KOPT-K1 (cell line): ENCODE data around the gene DCHS1.

Source experiments
- H3K27ac ChIP-seq: fragments of 200-600 bp; sonication (generic); 2 replicates; pipeline ENCODE4 v1.5.1; 2016; ENCODE audit warnings: antibody characterized with exemption, mild to moderate bottlenecking, low read depth, low read length; ENCODE audit not compliant: poor library complexity, severe bottlenecking
- H3K36me3 ChIP-seq: fragments of 200-600 bp; sonication (generic); 2 replicates; pipeline ENCODE4 v1.5.1; 2017; ENCODE audit warnings: antibody characterized with exemption, mild to moderate bottlenecking, low read length, moderate library complexity; ENCODE audit not compliant: insufficient read depth
- H3K9me3 ChIP-seq: fragments of 200-600 bp; sonication (generic); 2 replicates; pipeline ENCODE4 v1.5.1; 2017; ENCODE audit warnings: antibody characterized with exemption, low read length, mild to moderate bottlenecking; ENCODE audit not compliant: insufficient read depth, poor library complexity, severe bottlenecking

DCHS1 gene

DNA sequence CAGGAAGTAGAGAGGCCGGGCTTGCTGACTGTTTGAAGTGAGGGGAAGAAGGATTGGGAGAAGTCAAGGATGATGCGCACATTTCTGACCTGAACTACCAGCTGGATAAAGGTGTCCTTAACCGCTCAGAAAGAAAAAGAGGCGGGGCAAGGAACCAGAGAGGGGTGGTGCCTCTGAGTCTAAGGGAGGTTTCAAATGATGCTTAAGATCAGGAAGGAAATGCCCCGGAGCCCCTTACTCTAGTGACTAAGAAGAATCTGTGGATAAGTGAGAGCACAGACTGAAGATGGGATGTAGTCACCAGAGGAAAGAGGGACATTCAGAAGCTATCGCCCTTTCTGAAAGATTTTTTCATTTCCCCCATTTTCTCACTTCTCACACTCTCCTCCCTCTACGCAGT is 12.7 kb downstream of the DCHS1 start:
- peaks cover 6% of the 10 kb centered on the region; the same call in 1 of the 2 replicates for H3K36me3 ChIP-seq
- H3K9me3 ChIP-seq = no peaks in the 10 kb centered on the region
- no peak overlapping the region for H3K27ac ChIP-seq

DNA sequence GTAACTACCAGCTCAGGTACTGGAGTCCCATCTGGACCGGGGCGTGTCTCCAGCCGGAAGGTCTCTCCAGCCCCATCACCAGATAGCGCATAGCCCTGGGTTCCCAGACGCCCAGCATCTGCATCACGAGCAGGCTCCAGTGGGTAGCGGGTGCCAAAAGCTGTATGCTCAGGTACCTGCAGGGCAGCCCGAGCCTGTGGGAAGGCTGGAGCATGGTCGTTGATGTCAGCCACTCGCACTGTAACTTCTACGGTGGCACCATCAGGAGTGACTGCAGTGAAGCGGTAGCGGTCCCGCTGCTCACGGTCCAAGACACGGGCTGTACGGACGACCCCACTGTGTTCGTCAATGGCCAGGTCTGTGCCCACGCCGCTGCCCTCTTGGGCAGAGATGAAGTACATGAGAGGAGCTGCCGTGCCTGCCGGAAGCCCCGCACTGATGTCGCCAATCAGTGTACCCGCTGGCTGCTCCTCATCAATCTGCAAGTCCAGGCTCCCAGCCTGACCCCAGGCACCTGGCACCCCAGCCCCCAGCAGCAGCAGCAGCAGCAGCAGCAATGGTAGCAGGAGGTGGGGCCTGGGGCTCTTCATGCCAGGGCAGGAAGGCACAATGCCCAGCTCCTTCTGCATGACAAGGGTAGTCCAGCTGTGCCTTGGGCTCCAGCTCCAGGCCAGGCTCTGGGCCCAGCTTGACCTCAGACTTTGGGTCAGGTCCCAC is 14.5 kb downstream of the DCHS1 start:
- H3K9me3 ChIP-seq = no peaks in the 10 kb centered on the region
- H3K27ac ChIP-seq = no peak overlapping the region
- H3K36me3 ChIP-seq = peaks cover 6% of the 10 kb centered on the region; the same call in 1 of the 2 replicates

DNA sequence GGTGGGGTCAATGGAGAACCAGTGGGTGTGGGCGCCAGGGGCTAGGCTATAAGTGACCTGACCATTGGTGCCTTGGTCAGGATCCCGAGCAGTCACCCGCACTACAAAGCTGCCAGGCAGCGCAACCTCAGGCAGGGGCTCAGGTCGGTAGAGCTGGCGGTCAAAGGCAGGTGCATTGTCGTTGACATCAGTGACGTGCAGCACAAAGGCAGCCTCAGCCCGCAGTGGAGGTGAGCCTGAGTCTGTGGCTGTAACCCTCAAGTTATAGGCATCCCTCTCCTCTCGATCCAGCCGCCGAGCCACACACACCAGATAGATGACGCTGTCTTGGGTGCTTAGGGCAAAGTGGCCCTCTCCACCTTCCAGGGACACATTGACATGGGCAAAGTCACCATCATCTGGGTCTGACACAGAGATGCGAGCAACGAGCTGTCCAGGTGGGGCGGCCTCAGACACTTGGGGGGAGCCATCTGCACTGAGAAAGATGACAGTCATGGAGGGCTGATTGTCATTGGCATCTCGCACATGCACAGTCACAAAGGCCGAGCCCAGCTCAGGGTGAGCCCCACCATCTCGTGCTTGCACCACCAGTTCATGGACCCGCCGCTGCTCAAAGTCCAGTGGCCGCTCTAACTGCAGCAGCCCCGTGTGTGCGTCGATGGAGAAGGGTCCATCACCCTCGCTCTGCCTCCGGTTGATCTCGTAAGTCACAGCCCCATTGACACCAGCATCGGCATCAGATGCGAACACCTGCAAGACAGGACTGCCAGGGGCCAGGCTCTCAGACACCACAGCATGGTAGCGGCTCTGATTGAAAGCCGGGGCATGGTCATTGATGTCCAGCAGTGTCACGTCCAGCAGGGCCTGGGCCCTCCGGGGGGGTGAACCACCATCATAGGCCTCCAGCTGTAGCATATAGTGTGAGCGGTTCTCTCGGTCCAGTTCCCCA is 15.3 kb downstream of the DCHS1 start:
- no peak overlapping the region for H3K27ac ChIP-seq
- no peaks in the 10 kb centered on the region for H3K9me3 ChIP-seq
- H3K36me3 ChIP-seq = peaks cover 6% of the 10 kb centered on the region; the same call in 1 of the 2 replicates

DNA sequence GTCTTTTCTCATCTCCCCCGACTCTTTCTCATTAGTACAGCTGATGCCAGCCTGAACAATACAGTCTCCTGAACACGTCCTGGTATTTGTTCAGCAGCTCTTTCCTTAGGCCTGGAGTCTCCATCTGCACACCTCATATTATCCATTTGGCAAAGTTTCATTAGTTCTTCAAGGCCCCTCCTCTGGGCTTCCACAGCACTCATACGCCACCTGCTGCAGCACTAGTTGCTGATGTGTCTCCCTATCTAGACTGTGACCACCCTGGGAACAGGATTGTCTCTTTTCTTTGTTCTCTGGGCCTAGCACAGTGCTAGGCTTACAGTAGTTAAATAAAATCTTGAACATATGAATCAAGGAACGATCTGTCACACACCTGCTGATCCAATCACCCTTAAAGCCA is 17.2 kb downstream of the DCHS1 start:
- Histone ChIP-seq H3K27ac (no peak overlapping the region), H3K36me3 (peaks cover 6% of the 10 kb centered on the region; the same call in 1 of the 2 replicates), H3K9me3 (no peaks in the 10 kb centered on the region)

DNA sequence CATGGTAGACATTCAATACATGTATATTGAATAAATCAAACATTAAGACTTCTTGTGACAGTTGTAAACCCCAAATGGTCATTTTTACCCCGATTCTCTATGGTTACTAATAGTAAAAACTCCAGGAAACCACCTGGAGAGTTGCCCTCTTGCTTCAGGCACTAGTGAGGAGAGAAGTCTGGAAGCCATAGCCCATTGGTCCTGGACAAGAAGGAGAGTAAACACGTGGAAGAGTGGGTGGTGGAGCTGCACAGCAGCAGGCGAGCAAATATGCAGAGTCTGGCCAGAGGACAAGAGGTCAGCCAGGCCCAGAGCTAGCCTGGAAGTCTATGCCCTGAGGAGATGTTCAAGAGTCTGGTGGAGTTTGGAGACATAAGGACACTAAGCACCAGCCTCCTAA is 17.7 kb downstream of the DCHS1 start:
- Histone ChIP-seq H3K27ac (no peak overlapping the region), H3K9me3 (no peaks in the 10 kb centered on the region), H3K36me3 (peaks cover 6% of the 10 kb centered on the region; the same call in 1 of the 2 replicates)

DNA sequence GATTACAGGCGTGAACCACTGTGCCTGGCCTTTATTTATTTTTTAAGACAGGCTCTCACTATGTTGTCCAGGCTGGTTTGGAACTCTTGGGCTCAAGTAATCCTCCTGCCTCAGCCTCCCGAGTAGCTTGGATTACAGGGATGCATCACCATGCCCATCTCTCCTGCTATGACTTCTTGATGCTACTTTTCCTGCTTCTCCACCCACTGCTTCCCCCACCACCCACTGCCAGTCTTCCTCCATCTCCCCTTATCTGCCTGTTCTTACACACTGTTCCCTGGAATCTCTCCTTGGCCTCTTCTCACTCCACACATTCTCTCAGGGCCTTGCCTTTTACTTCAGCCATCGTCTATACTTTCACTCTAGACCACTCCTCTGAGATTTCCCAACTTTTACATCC is 19.1 kb downstream of the DCHS1 start:
- Histone ChIP-seq H3K27ac (no peak overlapping the region), H3K9me3 (no peaks in the 10 kb centered on the region), H3K36me3 (peaks cover 12% of the 10 kb centered on the region; the same call in 1 of the 2 replicates)

DNA sequence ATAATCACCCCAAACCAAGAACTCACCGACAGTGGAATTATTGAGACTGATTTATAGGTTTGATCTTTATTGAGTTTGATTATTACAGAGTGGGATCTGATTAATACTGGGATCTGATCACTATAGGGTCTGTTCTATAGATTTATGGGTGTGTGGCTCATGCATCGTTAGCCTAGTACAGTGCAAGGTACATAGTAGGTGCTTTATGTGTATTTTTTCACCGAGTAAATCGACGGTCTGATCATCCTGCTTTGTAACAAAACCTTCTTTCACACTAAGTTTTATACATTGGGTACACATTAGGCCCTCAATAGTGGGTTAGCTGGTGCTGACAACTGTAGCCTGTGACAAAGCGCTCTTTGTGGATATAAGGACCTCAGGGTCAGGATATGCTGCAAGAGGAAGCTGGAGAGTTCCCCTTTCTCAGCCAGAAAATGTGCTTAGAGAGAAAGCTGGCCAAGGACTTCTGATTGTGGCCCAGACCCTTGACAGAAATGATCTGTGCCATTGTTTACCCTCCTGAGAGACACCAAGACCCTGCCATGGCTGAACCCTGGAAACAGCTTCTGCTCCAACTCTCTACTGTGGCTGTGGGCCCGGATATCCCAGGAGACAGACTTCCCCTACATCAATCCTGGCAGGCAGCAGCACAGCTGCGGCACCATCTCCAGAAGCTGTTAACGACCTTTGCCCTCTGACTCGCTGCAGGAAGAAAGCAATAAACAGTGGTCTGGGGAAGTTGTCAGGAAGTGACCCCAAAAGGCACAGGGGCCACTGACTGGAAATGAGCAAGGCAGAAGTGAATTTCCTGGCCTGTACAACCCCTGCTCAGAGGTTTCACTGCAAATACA is 20.3 kb downstream of the DCHS1 start:
- peaks cover 21% of the 10 kb centered on the region; the same call in 1 of the 2 replicates for H3K36me3 ChIP-seq
- H3K9me3 ChIP-seq = no peaks in the 10 kb centered on the region
- no peak overlapping the region for H3K27ac ChIP-seq

DNA sequence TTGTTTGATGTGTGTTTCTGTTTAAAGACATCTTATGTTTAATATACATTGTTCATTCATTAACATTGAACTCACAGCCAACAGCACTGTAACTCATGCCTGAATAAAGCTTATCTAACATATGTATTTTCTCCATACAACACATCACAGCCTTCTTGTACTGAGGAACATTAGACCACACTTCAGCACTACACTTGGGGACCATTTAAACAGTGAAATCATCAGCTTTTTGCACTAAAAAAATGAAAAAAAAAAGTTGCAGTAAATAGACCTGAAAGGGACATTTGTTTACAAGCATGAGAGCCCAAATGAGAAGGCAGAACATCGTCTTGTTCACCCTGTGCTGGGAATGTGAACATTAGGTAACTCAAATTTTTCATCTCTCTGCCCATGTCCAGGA is 21.1 kb downstream of the DCHS1 start:
- Histone ChIP-seq H3K27ac (no peak overlapping the region), H3K9me3 (no peaks in the 10 kb centered on the region), H3K36me3 (peaks cover 20% of the 10 kb centered on the region; the same call in 1 of the 2 replicates)

DNA sequence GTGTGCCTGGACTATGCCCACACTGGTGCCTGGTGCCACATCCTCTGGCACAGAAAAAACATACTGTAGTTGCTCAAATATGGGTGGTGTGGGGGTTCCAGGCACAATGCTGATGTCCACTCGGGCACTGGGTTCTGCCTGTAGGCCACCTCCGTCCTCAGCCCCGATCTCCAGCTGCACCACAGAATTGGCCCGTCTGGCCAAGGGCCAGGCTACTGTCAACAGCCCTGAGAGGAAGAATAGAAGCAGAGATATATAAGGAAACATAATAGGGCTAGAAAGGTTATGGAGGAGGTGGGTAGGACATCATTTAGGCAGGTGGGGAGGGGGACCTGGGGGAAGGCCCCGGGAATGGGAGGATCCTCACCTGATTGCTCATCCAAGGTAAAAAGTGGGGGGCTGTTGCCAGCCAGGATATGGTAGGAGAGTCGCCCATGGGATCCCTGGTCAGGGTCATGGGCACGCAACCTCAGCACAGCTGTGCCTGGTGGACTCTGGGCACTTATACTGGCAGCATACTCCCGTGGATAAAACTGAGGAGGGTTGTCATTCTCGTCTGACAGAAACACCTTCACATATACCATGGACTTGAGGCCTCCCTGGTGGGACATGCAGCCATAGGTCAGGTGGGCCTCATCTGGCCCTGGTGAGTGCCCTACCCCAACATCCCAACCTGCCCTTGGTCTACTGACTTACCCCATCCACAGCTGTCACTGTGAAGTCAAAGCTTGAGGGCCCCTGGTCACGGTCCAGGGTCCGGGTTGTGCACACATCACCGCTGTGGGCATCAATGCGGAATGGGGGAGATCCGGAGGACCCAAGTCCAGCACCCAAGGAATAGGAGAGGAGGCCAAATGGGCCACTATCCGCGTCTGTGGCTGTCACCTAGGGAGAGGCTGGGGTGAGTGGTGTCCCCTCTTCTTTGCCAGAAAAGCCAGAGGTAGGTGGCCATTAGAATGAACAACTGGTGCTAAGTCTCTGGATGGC is 21.9 kb downstream of the DCHS1 start:
- H3K36me3 ChIP-seq = peaks cover 27% of the 10 kb centered on the region; the same call in 1 of the 2 replicates
- H3K27ac ChIP-seq = no peak overlapping the region
- H3K9me3 ChIP-seq = no peaks in the 10 kb centered on the region

DNA sequence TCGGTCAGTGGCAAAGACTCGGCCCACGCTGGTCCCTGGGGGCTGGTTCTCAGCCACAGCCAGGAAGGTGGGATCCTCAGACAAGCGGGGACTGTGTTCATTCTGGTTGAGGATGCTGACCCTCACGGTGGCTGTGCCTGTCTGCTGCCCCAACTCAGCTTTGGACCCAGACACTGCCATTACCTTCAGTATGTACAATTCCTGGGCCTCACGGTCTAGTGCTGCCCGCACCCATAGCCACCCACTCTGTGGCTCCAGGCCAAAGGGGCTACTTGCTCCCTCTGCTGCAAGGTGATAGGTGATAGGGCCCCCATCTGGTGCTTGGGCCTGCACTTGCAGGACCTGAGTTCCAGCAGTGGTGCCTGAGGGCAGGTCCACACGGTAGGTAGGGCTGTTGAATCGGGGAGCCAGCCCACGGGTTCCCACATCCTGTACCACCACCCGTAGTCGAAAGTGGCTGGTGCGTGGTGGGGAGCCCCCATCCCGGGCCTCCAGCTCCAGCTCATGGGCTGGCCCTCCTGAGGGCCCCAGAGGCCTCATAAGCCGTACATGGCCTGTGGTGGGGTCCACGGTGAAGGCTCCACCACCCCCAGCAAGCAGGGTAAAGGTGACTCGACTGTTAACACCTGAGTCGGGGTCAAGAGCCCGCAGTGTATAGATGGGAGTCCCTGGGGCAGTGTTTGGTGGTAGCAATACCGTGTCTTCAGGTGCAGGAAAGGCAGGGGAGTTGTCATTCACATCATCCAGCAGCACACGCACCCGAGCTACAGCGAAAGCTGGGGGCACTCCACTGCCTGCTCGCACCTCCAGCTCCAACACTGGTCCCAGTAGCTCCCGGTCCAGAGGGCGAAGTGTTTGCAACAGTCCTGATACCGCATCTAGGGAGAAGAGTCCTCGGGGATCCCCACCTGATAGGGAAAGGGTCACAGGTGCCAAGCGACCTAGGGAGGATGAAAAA is 23.2 kb downstream of the DCHS1 start:
- Histone ChIP-seq H3K9me3 (no peaks in the 10 kb centered on the region), H3K27ac (peak overlapping the region; percentile 22), H3K36me3 (peaks cover 27% of the 10 kb centered on the region; the same call in 1 of the 2 replicates)

DNA sequence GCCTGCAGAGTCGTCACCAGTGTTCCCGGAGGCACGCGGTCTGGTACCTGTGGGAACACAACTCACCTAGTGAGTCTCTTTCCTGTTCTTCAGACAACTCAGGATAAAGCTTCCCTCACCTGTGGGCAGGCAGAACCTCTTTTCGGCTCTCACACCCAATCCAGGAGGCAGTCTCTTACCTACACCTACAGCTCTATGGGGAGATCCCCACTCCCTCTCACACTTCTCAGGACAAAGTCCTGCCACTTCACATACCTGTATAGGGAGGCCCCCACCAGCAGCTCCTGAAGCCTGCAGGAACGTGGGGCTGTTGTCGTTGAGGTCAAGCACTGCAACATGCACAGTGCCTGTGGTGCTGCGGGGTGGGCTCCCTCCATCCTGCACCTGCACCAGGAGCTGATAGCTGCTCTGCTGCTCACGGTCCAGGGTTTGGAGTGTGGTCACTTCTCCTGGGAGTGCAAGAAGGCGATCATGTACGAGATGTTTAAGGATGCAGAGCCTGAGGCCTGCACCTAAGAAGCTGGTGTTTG is 24.2 kb downstream of the DCHS1 start:
- Histone ChIP-seq H3K36me3 (peaks cover 34% of the 10 kb centered on the region; the same call in 1 of the 2 replicates), H3K9me3 (no peaks in the 10 kb centered on the region), H3K27ac (no peak overlapping the region)

DNA sequence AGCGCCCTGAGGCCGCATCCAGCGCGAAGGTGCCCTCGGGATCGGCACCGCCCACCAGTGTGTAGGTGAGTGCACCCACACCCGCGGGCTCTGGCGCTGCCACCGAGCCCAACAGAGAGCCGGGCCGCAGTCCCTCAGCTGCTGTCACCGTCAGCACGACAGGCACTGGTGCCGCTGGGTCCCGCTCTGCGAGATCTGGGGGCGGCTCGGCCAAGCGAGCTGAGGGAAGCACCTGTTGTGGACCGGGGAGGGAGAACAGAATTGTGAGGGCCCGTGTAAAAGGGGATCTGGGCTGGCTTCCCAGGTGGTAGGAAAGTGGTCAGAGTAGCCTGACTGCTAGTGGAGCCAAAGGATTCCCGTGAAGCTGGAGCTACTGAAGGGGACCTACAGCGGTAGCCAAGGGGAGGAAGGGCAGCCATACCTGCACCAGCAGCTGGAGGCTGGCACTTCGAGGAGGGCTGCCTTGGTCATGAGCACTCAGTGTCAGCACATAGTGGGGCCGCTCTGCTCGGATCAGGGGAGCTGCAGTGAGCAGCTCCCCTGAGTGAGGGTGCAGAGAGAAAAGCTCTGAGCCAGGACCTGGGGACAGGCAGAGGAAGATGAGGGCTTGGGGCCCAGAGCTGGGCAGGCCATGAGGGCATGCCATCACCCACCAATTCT is 24.8 kb downstream of the DCHS1 start:
- Histone ChIP-seq H3K36me3 (peaks cover 41% of the 10 kb centered on the region; the same call in 1 of the 2 replicates), H3K9me3 (no peaks in the 10 kb centered on the region), H3K27ac (no peak overlapping the region)
